GM19240 (cell line): ENCODE measurements around the gene NBDY.

Experiments used
- DNase-seq: peaks from one replicate; pipeline ENCODE4 v3.0.0; 2011; ENCODE audit warnings: low spot score; ENCODE audit not compliant: insufficient read length

The NBDY gene

GRCh38 chrX:56784666-56785065, 55.6 kb downstream of the NBDY start:
- DNase-seq: no peak

DNA sequence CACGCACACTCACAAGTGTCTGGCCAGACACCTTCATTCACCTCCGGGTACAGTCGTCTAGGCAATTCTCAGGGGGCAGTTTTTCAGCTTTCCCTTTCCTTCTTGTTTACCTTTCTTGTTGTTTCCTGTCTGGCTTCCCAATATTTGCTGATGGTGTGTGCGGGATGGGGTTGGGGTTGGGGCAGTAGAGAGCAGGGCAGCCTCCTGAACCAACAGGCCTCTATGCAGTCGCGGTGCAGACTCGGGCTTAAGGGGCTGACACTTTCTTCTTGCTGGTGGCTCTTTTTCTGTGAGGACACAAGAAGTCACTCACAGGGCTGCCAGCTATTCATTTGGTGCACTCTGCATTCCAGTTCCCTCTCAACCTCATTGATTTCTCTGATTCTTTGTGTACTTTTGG, 56.4 kb downstream of the NBDY start:
- no peak for DNase-seq

DNA sequence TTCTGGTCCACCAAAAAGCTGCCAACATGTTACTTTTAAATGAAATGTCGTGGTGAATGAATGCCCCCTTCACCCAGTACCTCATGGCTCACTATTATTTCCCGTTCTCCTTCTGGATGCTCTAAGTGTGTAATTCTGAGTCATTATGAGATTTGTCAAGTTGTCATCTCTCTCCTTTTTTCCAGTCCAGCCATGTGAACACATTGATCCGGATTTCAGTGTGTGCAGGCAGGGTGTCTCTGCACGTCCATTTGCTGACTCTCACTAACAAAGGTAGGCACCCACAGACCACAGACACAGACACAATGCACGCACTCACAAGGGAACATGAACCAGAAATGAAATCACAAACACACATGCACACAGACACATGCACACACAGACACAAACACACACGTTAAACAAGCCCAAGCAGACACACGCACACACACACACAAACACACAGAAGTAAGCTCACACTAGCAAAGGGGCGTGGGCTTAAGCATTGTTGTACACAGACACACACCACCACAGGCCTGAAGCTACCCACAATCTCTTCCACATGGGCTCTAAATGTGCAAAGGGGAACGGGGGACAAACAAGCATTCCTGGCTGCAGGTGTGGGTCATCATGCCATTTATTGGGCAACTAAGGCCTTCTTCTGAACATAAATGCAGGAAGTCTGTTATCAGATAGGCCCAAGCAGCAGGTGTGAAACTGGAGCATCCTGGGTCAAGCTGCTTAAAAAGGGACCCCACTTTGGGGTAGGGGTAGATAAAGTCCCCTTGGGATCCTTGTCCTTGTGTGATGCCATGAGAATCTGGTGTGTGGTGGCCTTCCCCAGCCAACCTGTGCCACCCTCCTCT, 58.1 kb downstream of the NBDY start:
- no peak for DNase-seq

DNA sequence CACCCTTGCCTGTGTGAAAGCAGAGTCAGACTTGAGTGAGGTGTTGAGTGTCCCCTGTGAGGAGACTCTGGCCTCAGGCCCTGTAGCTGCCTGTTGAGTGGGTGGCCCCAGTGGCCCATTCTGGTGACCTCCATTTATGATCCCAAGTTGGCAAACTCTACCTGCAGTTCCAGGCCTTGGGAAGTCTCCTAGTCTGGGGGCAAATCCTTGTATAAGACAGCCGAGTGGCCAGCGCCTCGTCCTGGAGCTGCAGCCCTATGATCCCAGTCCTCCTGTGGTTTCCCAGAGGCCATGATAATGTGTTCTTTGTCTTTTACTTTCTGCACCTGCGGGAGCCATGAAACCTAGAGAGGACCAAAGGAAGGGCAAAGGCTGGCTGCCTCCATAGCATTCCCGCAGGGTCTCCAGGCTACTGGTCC, 58.7 kb downstream of the NBDY start:
- no peak for DNase-seq

GRCh38 chrX:56788229-56788628, 59.2 kb downstream of the NBDY start:
- no peak for DNase-seq

GRCh38 chrX:56788717-56789122, 59.7 kb downstream of the NBDY start:
- peak; percentile 49 for DNase-seq

GRCh38 chrX:56789518-56790070, 60.6 kb downstream of the NBDY start:
- no peak for DNase-seq

DNA sequence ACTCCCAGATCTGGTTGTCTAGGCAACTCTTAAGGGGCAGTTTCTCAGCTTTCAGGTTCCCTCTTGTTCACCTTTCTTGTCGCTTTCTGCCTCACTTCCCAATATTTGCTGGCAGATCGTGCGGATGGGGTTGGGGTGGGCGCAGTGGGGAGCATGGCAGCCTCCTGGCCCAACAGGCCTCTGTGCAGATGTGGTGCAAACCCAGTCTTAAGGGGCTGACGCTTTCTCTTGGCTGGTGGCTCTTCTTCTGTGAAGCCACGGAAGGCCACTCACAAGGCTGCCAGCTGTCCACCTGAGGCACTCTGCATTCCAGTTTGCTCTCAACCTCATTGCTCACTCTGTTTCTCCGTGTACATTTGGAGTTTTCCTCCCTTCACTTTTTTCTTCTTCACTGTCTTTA, 61.7 kb downstream of the NBDY start:
- no peak for DNase-seq

DNA sequence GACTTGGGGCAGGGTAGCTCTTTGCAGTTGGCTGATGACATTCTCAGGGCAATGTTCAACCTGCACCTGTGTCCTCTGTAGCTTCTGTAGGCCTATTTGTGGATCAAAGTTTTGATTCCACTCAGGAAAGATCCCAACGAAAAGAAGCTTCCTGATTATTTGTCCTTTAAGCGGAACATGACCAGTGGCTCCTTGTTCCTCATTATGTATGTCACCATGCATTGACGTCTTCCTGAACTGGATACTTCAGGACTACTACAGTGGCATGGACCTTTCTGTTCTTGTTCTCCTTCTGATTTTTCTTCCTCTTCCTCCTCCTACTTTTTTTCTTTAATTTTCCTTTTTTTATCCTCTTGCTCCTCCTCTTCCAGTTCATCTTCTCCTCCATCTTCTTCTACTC, 62.4 kb downstream of the NBDY start:
- no peak for DNase-seq

GRCh38 chrX:56792270-56793111, 63.4 kb downstream of the NBDY start:
- no peak for DNase-seq

DNA sequence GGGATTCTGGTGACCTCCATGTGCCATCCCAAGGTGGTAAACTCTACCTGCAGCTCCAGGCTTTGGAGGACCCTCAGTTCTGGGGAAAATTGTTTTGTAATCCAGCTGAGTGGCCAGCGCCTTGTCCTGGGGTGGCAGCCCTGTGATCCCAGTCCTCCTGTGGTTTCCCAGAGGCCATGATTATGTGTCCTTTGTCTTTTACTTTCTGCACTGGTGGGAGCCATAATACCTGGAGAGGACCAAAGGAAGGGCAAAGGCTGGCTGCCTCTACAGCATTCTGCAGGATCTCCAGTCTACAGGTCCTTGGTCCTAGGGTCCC, 64.0 kb downstream of the NBDY start:
- DNase-seq: no peak

- DNase-seq: no peak
Measured at GRCh38 chrX:56793521-56794320, 64.7 kb downstream of the NBDY start.

DNA sequence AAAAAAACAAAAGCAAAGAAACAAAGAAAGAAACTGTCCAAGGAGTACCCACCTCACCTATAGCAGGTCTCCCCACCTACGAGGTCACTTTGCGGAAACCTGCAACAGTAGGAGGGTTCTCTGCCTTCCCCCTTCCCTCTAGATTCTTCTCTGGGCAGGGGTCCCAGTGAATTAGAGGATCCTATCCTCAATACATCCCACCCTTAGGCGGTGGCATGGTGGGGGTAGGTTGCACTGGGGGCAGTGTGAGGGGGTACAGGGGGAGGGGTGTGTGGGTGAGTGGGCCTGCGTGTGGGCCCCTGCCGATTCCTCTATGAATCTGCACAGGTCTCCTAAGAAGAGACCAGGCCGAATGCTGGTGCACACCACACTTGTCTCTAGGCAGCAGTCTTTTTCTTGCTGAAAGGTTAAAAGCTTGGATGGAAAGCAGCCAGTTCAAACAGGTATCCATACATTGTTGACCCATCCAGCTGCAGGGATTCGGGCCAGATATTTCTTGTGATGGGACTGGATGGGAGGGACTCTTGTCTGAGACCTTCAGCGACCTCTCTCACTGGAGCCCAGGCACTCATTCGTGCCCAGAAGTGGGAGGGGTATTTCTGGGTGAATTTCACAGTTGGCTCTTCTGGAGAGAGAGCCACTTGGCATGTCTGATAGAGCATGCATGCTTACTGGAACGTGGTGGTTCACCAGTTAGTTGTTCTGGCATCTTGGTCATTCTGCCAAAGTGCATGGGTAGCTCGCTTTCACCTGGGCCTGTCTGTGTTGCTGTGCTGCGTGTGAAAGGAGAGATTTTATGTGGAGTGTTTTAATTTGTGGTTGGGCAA, 65.6 kb downstream of the NBDY start:
- DNase-seq: no peak

- no peak for DNase-seq
Measured at GRCh38 chrX:56795309-56795868, 66.3 kb downstream of the NBDY start.

DNA sequence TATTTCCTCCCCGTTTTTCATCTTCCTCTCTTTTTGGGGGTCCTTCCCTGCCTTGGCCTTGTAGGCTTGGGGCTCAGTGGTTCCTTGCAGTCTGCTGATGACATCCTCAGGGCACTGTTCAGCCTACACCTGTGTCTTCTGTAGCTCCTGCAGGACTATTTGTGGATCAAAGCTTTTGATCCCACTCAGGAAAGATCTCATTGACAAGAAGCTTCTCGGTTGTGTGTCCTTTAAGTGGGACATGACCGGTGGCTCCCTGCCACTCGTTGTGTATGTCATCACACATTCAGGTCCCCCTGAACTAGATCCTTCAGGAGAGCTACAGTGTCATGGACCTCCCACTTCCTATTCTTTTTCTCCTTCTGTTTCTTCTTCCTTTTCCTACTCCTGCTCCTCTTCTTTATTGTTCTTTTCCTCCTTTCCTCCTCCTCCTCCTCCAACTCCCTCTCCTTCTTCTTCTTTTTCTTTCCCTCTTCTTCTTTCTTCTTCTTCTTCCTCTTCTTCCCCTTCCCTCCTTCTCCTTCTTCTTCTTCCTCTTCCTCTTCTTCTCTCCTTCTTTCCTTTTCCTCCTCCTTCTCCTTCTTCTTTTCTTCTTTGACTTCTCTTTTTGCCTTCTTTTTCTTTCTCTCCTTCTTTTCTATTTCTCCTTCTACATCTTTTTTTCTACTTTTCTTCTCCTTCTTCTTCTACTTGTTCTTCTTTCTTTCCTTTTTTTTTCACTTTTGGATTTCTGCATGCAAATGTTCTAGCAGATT, 67.8 kb downstream of the NBDY start:
- DNase-seq: no peak

DNA sequence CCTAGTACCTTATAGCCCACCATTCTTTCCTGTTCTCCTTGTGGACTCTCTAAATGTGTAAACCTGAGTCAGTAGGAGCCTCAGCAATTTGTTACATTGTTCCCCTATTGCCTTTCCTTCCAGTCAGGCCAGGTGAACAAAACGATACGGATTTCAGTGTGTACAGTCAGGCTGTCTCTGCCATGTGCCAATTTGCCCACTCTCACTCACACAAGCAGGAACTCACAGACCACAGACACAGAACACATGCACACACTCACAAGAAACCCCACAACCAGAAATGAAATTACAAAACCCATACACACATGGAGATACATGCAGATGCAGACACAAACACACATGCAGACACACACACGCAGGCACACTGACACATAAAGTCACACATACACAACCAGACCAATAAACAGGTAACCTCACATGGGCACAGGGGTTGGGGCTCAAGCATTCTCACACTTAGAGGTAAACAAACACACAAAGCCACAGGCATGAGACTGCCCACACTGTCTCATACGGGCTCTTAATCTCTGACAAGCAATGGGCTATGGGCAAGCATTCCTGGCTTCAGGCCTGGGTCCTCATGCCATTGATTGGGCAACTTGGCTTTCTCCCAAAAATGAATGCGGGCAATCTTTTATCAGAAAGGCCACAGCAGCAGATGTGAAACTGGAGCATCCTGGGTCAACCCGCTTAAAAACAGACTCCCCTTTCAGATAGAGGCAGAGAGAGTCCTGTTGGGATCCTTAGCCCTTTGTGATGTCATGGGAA, 68.7 kb downstream of the NBDY start:
- DNase-seq: no peak

GRCh38 chrX:56798339-56798711, 69.3 kb downstream of the NBDY start:
- DNase-seq: no peak

GRCh38 chrX:56798866-56799758, 70.1 kb downstream of the NBDY start:
- DNase-seq: no peak
